ENCODE data around the gene DGCR2.
"Not testable (repeated sequence)": the region's sequence is repeated elsewhere in the genome, so short reads cannot be mapped to it uniquely, and the experiment has no call there.

DGCR2 gene

DNA sequence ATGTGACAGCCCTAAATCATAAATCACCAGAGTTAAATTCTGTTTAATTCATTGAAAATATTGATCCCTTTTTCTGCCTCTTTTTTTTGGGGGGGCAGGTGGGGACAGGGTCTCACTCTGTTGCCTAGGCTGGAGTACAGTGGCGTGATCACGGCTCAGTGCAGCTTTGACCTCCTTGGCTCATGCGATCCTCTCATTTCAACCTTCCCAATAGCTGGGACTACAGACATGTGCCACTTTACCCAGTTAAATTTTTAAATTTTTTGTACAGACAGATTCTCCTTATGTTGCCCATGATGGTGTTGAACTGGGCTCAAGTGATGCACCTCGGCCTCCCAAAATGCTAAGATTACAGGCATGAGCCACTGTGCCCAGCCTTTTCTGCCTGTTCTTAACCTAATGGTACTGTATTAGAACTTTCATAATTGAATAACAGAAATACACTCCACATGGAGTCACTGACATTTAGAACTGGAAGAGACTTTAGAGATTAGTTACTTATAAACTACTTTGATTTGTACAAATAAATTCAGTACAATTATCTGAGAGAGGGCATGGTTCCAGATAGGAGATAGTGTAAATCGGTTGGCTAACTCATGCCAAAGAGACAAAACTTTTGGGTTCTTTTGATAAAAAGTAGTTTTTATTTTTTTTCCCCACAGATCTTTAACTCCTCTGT, 109.8 kb downstream of the DGCR2 start:
- no peak for DNase-seq (ENCODE audit: low spot score)
- TF ChIP-seq, protein P1, sequence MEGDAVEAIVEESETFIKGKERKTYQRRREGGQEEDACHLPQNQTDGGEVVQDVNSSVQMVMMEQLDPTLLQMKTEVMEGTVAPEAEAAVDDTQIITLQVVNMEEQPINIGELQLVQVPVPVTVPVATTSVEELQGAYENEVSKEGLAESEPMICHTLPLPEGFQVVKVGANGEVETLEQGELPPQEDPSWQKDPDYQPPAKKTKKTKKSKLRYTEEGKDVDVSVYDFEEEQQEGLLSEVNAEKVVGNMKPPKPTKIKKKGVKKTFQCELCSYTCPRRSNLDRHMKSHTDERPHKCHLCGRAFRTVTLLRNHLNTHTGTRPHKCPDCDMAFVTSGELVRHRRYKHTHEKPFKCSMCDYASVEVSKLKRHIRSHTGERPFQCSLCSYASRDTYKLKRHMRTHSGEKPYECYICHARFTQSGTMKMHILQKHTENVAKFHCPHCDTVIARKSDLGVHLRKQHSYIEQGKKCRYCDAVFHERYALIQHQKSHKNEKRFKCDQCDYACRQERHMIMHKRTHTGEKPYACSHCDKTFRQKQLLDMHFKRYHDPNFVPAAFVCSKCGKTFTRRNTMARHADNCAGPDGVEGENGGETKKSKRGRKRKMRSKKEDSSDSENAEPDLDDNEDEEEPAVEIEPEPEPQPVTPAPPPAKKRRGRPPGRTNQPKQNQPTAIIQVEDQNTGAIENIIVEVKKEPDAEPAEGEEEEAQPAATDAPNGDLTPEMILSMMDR (IDR thresholded peaks at IDR 0.05; ENCODE audit: borderline replicate concordance, control extremely low read depth, extremely low read depth, insufficient read depth, missing control alignments) = no peak
- in situ Hi-C loops (cut with MboI; ENCODE audit: low sequenced_read_pairs, unreplicated experiment) = loop anchor here (25.0 kb wide), 1 partner anchor 250 kb away; no protein-coding TSS in a partner anchor

DNA sequence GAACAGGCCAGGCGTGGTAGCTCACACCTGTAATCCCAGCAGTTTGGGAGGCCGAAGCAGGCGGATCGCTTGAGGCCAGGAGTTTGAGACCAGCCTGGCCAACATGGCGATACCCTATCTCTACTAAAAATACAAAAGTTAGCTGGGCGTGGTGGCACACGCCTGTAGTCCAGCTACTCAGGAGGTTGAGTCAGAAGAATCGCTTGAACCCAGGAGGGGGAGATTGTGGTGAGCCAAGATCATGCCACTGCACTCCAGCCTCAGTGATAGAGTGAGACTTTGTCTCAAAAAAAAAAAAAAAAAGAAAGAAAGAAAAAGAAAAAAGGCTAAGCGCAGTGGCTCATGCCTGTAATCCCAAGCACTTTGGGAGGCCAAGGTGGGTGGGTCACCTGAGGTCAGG, 110.6 kb downstream of the DGCR2 start:
- in situ Hi-C loops (cut with MboI; ENCODE audit: low sequenced_read_pairs, unreplicated experiment) = loop anchor here (25.0 kb wide), 1 partner anchor 251 kb away; no protein-coding TSS in a partner anchor
- DNase-seq (ENCODE audit: low spot score) = not testable (repeated sequence)

DNA sequence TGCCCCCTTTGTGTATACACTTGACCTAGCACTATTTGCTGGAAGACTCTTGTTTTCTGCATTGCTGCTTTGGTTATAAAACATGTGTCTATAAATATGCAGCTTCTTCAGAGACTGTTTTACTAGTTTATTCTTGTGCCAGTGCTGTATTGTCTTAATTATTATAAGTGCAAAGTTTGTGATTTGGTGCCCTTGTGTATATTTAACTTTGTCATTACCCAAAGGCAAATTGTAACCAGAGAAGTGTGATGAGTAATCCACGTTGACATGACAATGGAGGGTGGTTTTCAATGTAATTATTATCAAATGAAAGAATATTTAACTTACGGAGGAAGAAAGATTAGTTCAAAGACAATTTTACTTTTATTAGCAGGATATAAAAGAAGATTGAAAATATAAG, 111.1 kb downstream of the DGCR2 start:
- TF ChIP-seq, protein P1 (IDR thresholded peaks at IDR 0.05; ENCODE audit: borderline replicate concordance, control extremely low read depth, extremely low read depth, insufficient read depth, missing control alignments) = no peak
- in situ Hi-C loops (cut with MboI; ENCODE audit: low sequenced_read_pairs, unreplicated experiment) = loop anchor here (25.0 kb wide), 1 partner anchor 251 kb away; no protein-coding TSS in a partner anchor
- no peak for DNase-seq (ENCODE audit: low spot score)

DNA sequence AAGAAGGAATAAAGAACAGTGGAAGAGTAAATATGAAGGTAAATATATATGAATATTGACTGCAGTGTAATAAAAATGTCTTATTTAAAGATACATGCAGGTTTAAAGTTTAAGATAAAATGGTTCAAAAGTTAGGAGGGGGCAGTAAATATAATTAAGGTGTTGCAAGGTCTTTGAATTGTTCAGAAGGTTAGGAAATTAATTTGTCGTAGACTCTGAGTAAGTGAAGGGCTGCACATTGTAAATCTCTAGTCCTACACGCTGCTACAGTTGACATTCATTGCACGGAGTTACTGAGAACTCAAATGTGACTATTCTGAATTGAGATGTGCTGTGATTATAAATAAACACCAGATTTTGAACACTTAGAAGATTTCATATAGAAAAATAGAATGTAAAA, 116.3 kb downstream of the DGCR2 start:
- no peak for DNase-seq (ENCODE audit: low spot score)
- in situ Hi-C loops (cut with MboI; ENCODE audit: low sequenced_read_pairs, unreplicated experiment) = loop anchor here (25.0 kb wide), 1 partner anchor 256 kb away; no protein-coding TSS in a partner anchor
- TF ChIP-seq, protein P1 (IDR thresholded peaks at IDR 0.05; ENCODE audit: borderline replicate concordance, control extremely low read depth, extremely low read depth, insufficient read depth, missing control alignments) = no peak

DNA sequence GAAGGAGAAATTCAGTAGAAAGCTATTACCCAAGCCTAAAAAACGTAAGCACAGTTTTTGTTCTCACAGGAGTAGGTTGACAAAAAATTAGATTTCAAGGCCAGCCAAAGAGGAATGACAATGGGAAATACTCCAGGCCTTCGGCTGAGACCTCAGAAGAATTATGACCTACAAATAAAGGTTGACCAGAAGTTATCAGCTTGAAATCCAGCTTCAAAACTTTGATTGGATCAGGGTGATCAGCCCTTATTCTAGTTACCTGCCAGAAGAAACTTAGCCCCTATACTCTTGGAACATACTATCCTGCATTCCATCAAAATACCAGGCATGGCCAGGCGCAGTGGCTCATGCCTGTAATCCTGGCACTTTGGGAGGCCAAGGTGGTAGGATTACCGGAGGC, 117.7 kb downstream of the DGCR2 start:
- TF ChIP-seq, protein P1 (IDR thresholded peaks at IDR 0.05; ENCODE audit: borderline replicate concordance, control extremely low read depth, extremely low read depth, insufficient read depth, missing control alignments) = no peak
- in situ Hi-C loops (cut with MboI; ENCODE audit: low sequenced_read_pairs, unreplicated experiment) = loop anchor here (25.0 kb wide), 1 partner anchor 258 kb away; no protein-coding TSS in a partner anchor
- DNase-seq (ENCODE audit: low spot score) = no peak

DNA sequence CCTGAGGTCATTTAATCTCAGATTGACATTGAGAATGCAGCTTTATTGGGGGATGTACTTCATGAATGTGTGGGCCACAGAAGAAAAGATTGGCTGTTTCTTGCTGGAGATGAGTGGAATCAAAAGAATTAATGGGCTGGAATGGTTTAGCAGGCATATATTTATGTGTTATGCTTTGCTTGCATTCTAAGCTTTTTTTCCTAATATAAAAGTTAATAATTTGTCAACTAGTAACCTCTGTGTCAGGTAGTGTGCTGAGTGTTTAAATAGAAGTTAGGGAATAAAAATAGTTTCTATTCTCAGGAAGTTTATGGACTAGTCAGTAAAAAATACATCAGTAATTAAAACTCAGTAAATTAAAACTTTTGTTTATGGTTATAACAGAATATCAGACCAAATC, 118.7 kb downstream of the DGCR2 start:
- in situ Hi-C loops (cut with MboI; ENCODE audit: low sequenced_read_pairs, unreplicated experiment) = loop anchor here (25.0 kb wide), 1 partner anchor 259 kb away; no protein-coding TSS in a partner anchor
- TF ChIP-seq, protein P1 (IDR thresholded peaks at IDR 0.05; ENCODE audit: borderline replicate concordance, control extremely low read depth, extremely low read depth, insufficient read depth, missing control alignments) = no peak
- no peak for DNase-seq (ENCODE audit: low spot score)

DNA sequence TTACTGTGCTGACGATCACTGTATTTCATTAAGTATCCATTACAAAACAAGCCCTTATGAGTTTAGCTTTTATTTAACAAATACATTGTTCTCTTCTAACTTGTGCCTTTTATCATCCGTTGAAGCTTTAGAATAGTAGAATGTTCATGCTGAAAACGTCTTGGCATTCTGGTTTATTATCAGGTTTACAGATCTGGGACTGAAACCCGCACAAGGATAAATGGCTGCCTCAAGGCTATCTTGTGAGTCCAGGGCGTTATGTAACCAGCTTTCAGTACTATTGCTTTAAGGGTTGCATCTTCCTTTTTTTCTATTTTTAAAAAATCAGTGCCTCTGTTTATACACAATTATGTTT, 119.6 kb downstream of the DGCR2 start:
- no peak for DNase-seq (ENCODE audit: low spot score)
- TF ChIP-seq, protein P1 (IDR thresholded peaks at IDR 0.05; ENCODE audit: borderline replicate concordance, control extremely low read depth, extremely low read depth, insufficient read depth, missing control alignments) = no peak
- in situ Hi-C loops (cut with MboI; ENCODE audit: low sequenced_read_pairs, unreplicated experiment) = loop anchor here (25.0 kb wide), 1 partner anchor 260 kb away; no protein-coding TSS in a partner anchor

All from GM13976 (cell line).